ENCODE results near the gene CFAP58. TPM values are rescaled to one million over a fixed set of nuclear protein-coding genes. Genes with fewer than 3 reads are reported as not detected.

The CFAP58 gene
- total and polyA plus RNA-seq, 2 of the 13 experiments (the other 11 are each of a cell fraction or from before 2014, with no cell fraction given), result 0.03 TPM; not detected in 1

GRCh38 chr10:104349623-104350126, 4.0 kb upstream of the CFAP58 start (continued):
- TF ChIP-seq NFKBIZ (CRISPR knock-in tag; IDR thresholded peaks at IDR 0.05) (peak; percentile 62; the same call in 1 of the 2 replicates), ZKSCAN8 (CRISPR knock-in tag; IDR thresholded peaks at IDR 0.05; ENCODE audit: borderline replicate concordance) (peak; percentile 18; the same call in 1 of the 2 replicates), FOXA3 (CRISPR knock-in tag; IDR thresholded peaks at IDR 0.05) (peak; percentile 73), ZNF430 (CRISPR knock-in tag; IDR thresholded peaks at IDR 0.05) (no peak), ZBTB21 (CRISPR knock-in tag; IDR thresholded peaks at IDR 0.05) (0 out of 2 replicates have a peak, but pooled peaks have one; percentile 33), CEBPG (CRISPR knock-in tag; IDR thresholded peaks at IDR 0.05) (peak; percentile 98), HNRNPUL1 (IDR thresholded peaks at IDR 0.05; ENCODE audit: low read depth, low read length) (no peak), UBTF (CRISPR knock-in tag; IDR thresholded peaks at IDR 0.05) (no peak), ZBTB43 (CRISPR knock-in tag; conservative IDR thresholded peaks at IDR 0.05) (no peak), MEIS1 (CRISPR knock-in tag; IDR thresholded peaks at IDR 0.05; ENCODE audit: borderline replicate concordance) (0 out of 2 replicates have a peak, but pooled peaks have one; percentile 34), RXRB (CRISPR knock-in tag; IDR thresholded peaks at IDR 0.05; ENCODE audit: borderline replicate concordance) (0 out of 2 replicates have a peak, but pooled peaks have one; percentile 5), FOXJ3 (CRISPR knock-in tag; IDR thresholded peaks at IDR 0.05; ENCODE audit: borderline replicate concordance) (peak; percentile 30; the same call in 1 of the 2 replicates), ATF7 (IDR thresholded peaks at IDR 0.05) (peak; percentile 68), ATF7 (CRISPR knock-in tag; IDR thresholded peaks at IDR 0.05) (peak; percentile 58; the same call in 1 of the 2 replicates), GATAD2A (CRISPR knock-in tag; IDR thresholded peaks at IDR 0.05) (peak; percentile 87), YY1 (IDR thresholded peaks at IDR 0.05; ENCODE audit: insufficient read depth, insufficient replicate concordance, low read depth, low read length) (no peak), ZNF329 (CRISPR knock-in tag; IDR thresholded peaks at IDR 0.05; ENCODE audit: low read depth) (no peak), DNMT1 (CRISPR knock-in tag; IDR thresholded peaks at IDR 0.05) (no peak), NR2F1 (CRISPR knock-in tag; IDR thresholded peaks at IDR 0.05) (0 out of 4 replicates have a peak, but pooled peaks of 1 of the 2 experiments have one; percentile 13), ZNF263 (CRISPR knock-in tag; IDR thresholded peaks at IDR 0.05) (no peak)
- TF ChIP-seq, protein P1, sequence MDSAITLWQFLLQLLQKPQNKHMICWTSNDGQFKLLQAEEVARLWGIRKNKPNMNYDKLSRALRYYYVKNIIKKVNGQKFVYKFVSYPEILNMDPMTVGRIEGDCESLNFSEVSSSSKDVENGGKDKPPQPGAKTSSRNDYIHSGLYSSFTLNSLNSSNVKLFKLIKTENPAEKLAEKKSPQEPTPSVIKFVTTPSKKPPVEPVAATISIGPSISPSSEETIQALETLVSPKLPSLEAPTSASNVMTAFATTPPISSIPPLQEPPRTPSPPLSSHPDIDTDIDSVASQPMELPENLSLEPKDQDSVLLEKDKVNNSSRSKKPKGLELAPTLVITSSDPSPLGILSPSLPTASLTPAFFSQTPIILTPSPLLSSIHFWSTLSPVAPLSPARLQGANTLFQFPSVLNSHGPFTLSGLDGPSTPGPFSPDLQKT (CRISPR knock-in tag; IDR thresholded peaks at IDR 0.05; ENCODE audit: borderline replicate concordance), result no peak
- TF ChIP-seq, protein P2, sequence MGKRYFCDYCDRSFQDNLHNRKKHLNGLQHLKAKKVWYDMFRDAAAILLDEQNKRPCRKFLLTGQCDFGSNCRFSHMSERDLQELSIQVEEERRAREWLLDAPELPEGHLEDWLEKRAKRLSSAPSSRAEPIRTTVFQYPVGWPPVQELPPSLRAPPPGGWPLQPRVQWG (CRISPR knock-in tag; IDR thresholded peaks at IDR 0.05; ENCODE audit: borderline replicate concordance, low read depth), result no peak
- TF ChIP-seq, protein P3, sequence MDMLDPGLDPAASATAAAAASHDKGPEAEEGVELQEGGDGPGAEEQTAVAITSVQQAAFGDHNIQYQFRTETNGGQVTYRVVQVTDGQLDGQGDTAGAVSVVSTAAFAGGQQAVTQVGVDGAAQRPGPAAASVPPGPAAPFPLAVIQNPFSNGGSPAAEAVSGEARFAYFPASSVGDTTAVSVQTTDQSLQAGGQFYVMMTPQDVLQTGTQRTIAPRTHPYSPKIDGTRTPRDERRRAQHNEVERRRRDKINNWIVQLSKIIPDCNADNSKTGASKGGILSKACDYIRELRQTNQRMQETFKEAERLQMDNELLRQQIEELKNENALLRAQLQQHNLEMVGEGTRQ (IDR thresholded peaks at IDR 0.05; ENCODE audit: low read depth, low read length), result no peak
- TF ChIP-seq, protein P3 (CRISPR knock-in tag; IDR thresholded peaks at IDR 0.05; ENCODE audit: borderline replicate concordance), result no peak
